HepG2 (cell line): Measurements from ENCODE around the gene DCAKD. TPM values are rescaled to one million over a fixed set of nuclear protein-coding genes. Genes with fewer than 3 reads are reported as not detected.
A peak's percentile ranks its signal among the peaks of the same experiment; 100 is the strongest.

ENCODE experiments used
- DNMT1 ChIP-seq: sonication (generic); formaldehyde crosslinking; IDR thresholded peaks from 2 replicates; pipeline ENCODE4 v1.5.1; 2020; ENCODE audit warnings: mild to moderate bottlenecking, missing genetic modification reagents
- FOXA3 ChIP-seq: IDR thresholded peaks from 2 replicates; pipeline ENCODE4 v1.6.1; 2016; ENCODE audit warnings: missing genetic modification reagents, missing compliant biosample characterization
- FOXM1 ChIP-seq: sonication (generic); formaldehyde crosslinking; IDR thresholded peaks from 2 replicates; pipeline ENCODE4 v1.5.0; 2020; ENCODE audit warnings: missing genetic modification reagents
- HCFC1 ChIP-seq: fragments of 150-350 bp; IDR thresholded peaks from 2 replicates; pipeline ENCODE4 v1.6.1; 2014; ENCODE audit warnings: low read depth, low read length
- KDM6A ChIP-seq: IDR thresholded peaks from 2 replicates; pipeline ENCODE4 v1.6.1; 2016; ENCODE audit warnings: low read depth
- PREB ChIP-seq: sonication (generic); formaldehyde crosslinking; IDR thresholded peaks from 2 replicates; pipeline ENCODE4 v1.4.0; 2020; ENCODE audit warnings: missing genetic modification reagents
- STAT6 ChIP-seq: sonication (generic); formaldehyde crosslinking; IDR thresholded peaks from 2 replicates; pipeline ENCODE4 v1.4.0; 2020; ENCODE audit warnings: missing genetic modification reagents, mild to moderate bottlenecking, borderline replicate concordance
- TCF7L2 ChIP-seq: IDR thresholded peaks from 2 replicates; pipeline ENCODE4 v1.6.1; 2011; ENCODE audit warnings: mild to moderate bottlenecking, low read depth, low read length, moderate library complexity
- U2AF2 ChIP-seq: fragments of 200-400 bp; formaldehyde crosslinking; IDR thresholded peaks from 2 replicates; pipeline ENCODE4 v1.6.1; 2017; ENCODE audit warnings: low read depth, mild to moderate bottlenecking, low read length
- WIZ ChIP-seq: sonication (generic); formaldehyde crosslinking; IDR thresholded peaks from 2 replicates; pipeline ENCODE4 v1.5.1; 2020; ENCODE audit warnings: mild to moderate bottlenecking, missing genetic modification reagents
- ZIK1 ChIP-seq: sonication (generic); formaldehyde crosslinking; IDR thresholded peaks from 2 replicates; pipeline ENCODE4 v1.5.0; 2020; ENCODE audit warnings: mild to moderate bottlenecking, low read depth, missing genetic modification reagents, borderline replicate concordance
- ZNF331 ChIP-seq: sonication (generic); formaldehyde crosslinking; IDR thresholded peaks from 2 replicates; pipeline ENCODE4 v1.4.0; 2020; ENCODE audit warnings: missing genetic modification reagents
- ZNF446 ChIP-seq: sonication (generic); formaldehyde crosslinking; IDR thresholded peaks from 2 replicates; pipeline ENCODE4 v1.5.0; 2020; ENCODE audit warnings: mild to moderate bottlenecking, missing genetic modification reagents
- ZNF513 ChIP-seq: sonication (generic); formaldehyde crosslinking; conservative IDR thresholded peaks from 2 replicates; pipeline ENCODE4 v1.5.0; 2020; ENCODE audit warnings: missing genetic modification reagents
- ZNF577 ChIP-seq: sonication (generic); formaldehyde crosslinking; IDR thresholded peaks from 2 replicates; pipeline ENCODE4 v1.4.0; 2020; ENCODE audit warnings: mild to moderate bottlenecking, low read depth, missing genetic modification reagents, borderline replicate concordance
- ZNF883 ChIP-seq: sonication (generic); formaldehyde crosslinking; IDR thresholded peaks from 2 replicates; pipeline ENCODE4 v1.5.1; 2020; ENCODE audit warnings: mild to moderate bottlenecking, missing genetic modification reagents; ENCODE audit errors: not compliant biosample characterization
- polyA plus RNA-seq, 8 experiments: library from polyadenylated mRNA; depleted of rRNA in 3 of 8; stranded (reverse) in 7 of 8; unstranded in 1 of 8; fragments of >200 nt; fragmentation: Illumina TruSeq in 4 of 8; extraction: Trizol in 4 of 8; gene quantifications; 2 replicates each; pipeline versions ENCODE4 v1.2.1 to v1.2.3, GENCODE V29; 2011 to 2016; ENCODE audit warnings: low read depth in 4 of 8, missing spikeins in 1 of 8, mixed read lengths in 1 of 8; ENCODE audit not compliant: insufficient read depth in 1 of 8
- total RNA-seq, 5 experiments: library from RNA; depleted of rRNA; stranded (reverse); fragments of >200 nt; fragmentation: Illumina TruSeq; extraction: Trizol; gene quantifications; 2 replicates each; pipeline ENCODE4 v1.2.3, GENCODE V29; 2016; ENCODE audit warnings: low read depth in 1 of 5
- TF ChIP-seq, protein P1 (sequence below), 2 experiments: sonication (generic) in 1 of 2; formaldehyde crosslinking in 1 of 2; IDR thresholded peaks; 2 replicates each; pipeline versions ENCODE4 v1.5.1 to v1.6.1; 2011 to 2020; ENCODE audit warnings: borderline replicate concordance in 1 of 2, low read depth in 1 of 2, low read length in 1 of 2, mild to moderate bottlenecking in 1 of 2, missing genetic modification reagents in 1 of 2, moderate library complexity in 1 of 2
- TF ChIP-seq, protein P2 (sequence below): sonication (generic); formaldehyde crosslinking; IDR thresholded peaks from 2 replicates; pipeline ENCODE4 v1.4.0; 2020; ENCODE audit warnings: missing genetic modification reagents
- TF ChIP-seq, protein P3 (sequence below): IDR thresholded peaks from 2 replicates; pipeline ENCODE4 v1.6.1; 2016; ENCODE audit warnings: missing genetic modification reagents, missing compliant biosample characterization

Gene DCAKD
- total and polyA plus RNA-seq, 2 of the 13 experiments (the other 11 are each of a cell fraction or from before 2014, with no cell fraction given): 25.9 to 29.2 TPM

- TF ChIP-seq FOXM1 (CRISPR knock-in tag) (no peak), HCFC1 (no peak), ZIK1 (peak; percentile 93), ZNF577 (CRISPR knock-in tag) (no peak), DNMT1 (CRISPR knock-in tag) (peak; percentile 93), ZNF513 (no peak), STAT6 (CRISPR knock-in tag) (no peak), ZNF883 (peak; percentile 32), KDM6A (CRISPR knock-in tag) (peak; percentile 12; the same call in 1 of the 2 replicates), TCF7L2 (no peak), ZNF331 (CRISPR knock-in tag) (no peak; the same call in 1 of the 2 replicates), PREB (no peak), ZNF446 (CRISPR knock-in tag) (no peak), FOXA3 (CRISPR knock-in tag) (peak; percentile 5; the same call in 1 of the 2 replicates), U2AF2 (0 out of 2 replicates have a peak, but pooled peaks have one; percentile 31), WIZ (0 out of 2 replicates have a peak, but pooled peaks have one; percentile 32)
- TF ChIP-seq, protein P1, sequence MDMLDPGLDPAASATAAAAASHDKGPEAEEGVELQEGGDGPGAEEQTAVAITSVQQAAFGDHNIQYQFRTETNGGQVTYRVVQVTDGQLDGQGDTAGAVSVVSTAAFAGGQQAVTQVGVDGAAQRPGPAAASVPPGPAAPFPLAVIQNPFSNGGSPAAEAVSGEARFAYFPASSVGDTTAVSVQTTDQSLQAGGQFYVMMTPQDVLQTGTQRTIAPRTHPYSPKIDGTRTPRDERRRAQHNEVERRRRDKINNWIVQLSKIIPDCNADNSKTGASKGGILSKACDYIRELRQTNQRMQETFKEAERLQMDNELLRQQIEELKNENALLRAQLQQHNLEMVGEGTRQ (IDR thresholded peaks at IDR 0.05; ENCODE audit: low read depth, low read length): no peak
- TF ChIP-seq, protein P1 (CRISPR knock-in tag; IDR thresholded peaks at IDR 0.05; ENCODE audit: borderline replicate concordance): no peak; the same call in 1 of the 2 replicates
- TF ChIP-seq, protein P2, sequence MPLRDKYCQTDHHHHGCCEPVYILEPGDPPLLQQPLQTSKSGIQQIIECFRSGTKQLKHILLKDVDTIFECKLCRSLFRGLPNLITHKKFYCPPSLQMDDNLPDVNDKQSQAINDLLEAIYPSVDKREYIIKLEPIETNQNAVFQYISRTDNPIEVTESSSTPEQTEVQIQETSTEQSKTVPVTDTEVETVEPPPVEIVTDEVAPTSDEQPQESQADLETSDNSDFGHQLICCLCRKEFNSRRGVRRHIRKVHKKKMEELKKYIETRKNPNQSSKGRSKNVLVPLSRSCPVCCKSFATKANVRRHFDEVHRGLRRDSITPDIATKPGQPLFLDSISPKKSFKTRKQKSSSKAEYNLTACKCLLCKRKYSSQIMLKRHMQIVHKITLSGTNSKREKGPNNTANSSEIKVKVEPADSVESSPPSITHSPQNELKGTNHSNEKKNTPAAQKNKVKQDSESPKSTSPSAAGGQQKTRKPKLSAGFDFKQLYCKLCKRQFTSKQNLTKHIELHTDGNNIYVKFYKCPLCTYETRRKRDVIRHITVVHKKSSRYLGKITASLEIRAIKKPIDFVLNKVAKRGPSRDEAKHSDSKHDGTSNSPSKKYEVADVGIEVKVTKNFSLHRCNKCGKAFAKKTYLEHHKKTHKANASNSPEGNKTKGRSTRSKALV: no peak
- TF ChIP-seq, protein P3, sequence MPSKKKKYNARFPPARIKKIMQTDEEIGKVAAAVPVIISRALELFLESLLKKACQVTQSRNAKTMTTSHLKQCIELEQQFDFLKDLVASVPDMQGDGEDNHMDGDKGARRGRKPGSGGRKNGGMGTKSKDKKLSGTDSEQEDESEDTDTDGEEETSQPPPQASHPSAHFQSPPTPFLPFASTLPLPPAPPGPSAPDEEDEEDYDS (CRISPR knock-in tag): no peak
Observed at GRCh38 chr17:45021607-45022287, 29.7 kb downstream of the DCAKD start (continued).
